ENCODE results near the gene ATP6AP1.

ATP6AP1 gene

GRCh38 chrX:154430916-154431315 lies 2.4 kb downstream of the ATP6AP1 start:
- no peak for DNase-seq

DNA sequence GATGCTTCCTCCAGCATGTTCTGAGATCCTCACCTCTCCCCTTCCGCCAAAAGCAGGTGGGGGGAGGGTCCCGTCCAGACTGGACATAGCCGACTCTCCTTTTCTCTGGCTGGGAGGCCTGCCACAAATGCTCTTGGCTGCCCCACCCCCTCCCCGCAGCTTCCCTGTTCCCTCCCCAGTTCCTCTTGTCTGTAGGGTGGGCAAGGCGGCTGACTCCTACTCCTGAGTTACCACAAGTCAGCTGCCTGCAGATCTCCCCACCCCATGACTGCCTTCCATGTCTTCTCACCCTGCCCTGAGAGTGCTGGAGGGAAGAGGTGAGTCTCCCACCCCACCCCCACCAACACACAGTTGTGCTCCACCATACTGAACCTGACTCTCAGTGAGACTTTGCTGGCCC lies 2.9 kb downstream of the ATP6AP1 start:
- no peak for DNase-seq

- DNase-seq: no peak
Observed at GRCh38 chrX:154432210-154432609, 3.7 kb downstream of the ATP6AP1 start.

GRCh38 chrX:154433605-154434004 lies 5.1 kb downstream of the ATP6AP1 start:
- no peak for DNase-seq

- no peak for DNase-seq
Observed at GRCh38 chrX:154434394-154435168, 6.1 kb downstream of the ATP6AP1 start.

- DNase-seq: no peak
Observed at GRCh38 chrX:154435171-154435733, 6.8 kb downstream of the ATP6AP1 start.

GRCh38 chrX:154436374-154436982 lies 8.0 kb downstream of the ATP6AP1 start:
- DNase-seq: peak in 1 of 2 donors; percentile 29

- peak; percentile 36 to 44 for DNase-seq
Observed at GRCh38 chrX:154436983-154437752, 8.7 kb downstream of the ATP6AP1 start, which contains the start of gene GDI1. TSS of gene GDI1 (plus strand) at chrX:154437154. CDS start at chrX:154437255, 101 bp downstream.

DNA sequence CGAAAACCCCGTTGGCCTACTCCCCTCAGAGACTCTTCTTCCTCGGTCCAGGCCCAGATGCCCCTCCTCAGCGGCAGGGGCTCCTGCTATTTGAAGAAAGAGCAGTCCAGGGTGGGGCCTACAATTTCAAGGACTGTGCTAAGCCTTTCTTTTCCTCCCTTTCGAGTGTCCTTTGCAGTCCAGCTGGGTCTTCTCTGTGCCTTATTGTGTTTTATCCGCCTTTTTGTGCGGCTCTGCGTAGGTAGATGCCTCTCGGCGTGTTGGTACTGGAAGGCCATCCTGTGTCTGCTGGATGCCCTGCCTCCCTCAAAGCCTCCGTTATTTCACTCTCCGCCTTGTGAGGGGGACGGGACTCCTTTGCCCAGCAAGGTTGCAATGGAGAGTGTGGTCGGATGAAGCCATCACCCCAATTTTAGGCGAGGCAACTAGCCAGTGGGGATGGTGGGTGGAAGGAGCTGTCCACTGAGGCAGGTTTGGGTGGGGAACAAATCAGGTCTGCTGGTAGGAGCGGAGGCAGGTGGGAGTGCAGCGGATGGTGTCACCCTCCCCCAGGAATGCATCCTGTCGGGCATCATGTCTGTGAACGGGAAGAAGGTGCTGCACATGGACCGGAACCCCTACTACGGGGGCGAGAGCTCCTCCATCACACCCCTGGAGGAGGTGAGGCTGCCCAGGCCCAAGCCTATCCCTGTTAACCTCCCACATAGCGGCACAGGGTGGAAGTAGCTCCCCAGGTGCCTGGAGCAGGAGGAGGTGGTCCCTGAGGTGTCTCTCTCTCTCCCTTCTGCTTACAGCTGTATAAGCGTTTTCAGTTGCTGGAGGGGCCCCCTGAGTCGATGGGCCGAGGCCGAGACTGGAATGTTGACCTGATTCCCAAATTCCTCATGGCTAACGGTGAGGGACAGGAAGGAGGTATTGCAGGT lies 9.8 kb downstream of the ATP6AP1 start:
- DNase-seq: no peak

- DNase-seq: no peak
Observed at GRCh38 chrX:154439841-154440240, 11.4 kb downstream of the ATP6AP1 start.

- DNase-seq: no peak
Observed at GRCh38 chrX:154440623-154441357, 12.3 kb downstream of the ATP6AP1 start.

DNA sequence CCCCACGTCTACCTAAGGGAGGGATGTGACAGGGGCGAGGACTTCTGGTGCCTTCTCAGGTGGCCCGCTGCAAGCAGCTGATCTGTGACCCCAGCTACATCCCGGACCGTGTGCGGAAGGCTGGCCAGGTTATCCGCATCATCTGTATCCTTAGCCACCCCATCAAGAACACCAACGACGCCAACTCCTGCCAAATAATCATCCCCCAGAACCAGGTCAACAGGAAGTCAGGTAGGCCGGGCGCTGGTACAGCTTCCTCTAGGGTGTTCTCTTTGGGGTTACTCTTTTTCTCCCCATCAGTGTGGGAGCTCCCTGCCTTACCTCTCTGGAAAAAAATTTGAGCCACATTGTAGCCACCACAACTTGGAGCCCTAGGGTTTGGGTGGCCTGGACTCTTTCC lies 13.1 kb downstream of the ATP6AP1 start:
- no peak for DNase-seq

GRCh38 chrX:154441984-154442707 lies 13.7 kb downstream of the ATP6AP1 start:
- DNase-seq: no peak

DNA sequence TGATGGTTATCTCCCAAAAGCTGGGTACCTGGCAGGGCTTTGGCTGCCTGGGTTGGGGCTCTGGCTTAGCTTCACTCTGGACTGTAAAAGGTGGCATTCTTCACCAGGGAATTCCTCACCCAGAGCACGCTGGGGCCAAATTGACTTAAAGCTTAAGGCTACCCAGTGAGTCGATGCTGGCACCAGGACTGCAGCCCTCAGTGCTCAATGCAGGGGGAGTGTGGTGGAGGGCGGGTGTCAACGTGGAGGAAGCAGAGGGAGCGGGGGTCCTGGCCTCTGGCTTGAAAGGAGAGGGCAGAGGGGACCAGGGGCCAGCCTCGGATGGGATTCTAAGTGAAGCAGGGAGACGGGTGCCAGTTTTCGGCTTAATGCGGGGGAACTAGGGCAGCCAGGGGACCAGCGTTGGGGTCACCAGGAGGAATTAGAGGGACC lies 15.0 kb downstream of the ATP6AP1 start:
- no peak for DNase-seq

GRCh38 chrX:154443992-154444754 lies 15.7 kb downstream of the ATP6AP1 start, which contains the start of gene FAM50A:
TSS of gene FAM50A (plus strand) at chrX:154444141. CDS start at chrX:154444236, 95 bp downstream.
- DNase-seq: peak; percentile 60 to 62

DNA sequence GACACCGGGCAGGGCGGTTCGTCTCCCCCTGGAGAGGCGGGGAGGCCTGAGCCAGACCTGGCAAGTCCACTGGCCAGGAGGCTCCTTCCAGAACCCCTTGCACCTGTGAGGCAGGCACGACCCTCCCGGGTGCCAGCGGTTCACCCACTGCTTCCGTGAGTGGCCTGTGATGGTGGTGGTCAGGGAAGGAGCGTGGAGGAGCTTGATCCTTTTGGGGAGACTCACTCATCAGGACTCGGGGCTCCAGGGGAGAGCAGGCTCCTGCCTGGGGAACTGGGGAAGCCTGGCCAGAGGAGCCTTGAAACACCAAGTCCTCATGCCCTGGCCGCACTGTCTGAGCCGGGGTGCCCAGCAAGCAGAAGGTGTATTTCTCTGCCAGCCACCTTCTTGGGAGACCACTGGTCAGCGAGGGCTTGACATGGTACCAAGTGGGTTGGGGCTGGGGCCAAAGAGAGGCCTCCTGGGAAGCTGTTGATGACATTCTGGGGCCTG lies 16.3 kb downstream of the ATP6AP1 start:
- DNase-seq: no peak

DNA sequence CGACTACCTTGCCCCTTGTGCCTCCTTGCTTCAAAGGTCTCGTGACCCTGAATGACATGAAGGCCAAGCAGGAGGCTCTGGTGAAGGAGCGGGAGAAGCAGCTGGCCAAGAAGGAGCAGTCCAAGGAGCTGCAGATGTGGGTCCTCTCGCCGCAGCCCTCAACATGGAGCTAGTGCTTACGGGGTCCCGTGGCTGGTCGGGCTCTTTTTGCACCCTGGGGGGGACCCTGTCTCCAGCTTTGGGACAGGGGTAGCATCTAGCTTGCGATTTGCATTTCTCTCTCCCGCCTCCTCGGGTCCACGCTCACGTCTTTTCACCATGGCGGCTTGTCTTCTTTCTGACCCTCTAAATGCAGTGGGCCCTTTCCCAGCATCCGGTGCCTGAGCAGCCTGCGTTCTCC lies 17.3 kb downstream of the ATP6AP1 start:
- DNase-seq: no peak

- no peak for DNase-seq
Observed at GRCh38 chrX:154446430-154446829, 18.0 kb downstream of the ATP6AP1 start.

DNA sequence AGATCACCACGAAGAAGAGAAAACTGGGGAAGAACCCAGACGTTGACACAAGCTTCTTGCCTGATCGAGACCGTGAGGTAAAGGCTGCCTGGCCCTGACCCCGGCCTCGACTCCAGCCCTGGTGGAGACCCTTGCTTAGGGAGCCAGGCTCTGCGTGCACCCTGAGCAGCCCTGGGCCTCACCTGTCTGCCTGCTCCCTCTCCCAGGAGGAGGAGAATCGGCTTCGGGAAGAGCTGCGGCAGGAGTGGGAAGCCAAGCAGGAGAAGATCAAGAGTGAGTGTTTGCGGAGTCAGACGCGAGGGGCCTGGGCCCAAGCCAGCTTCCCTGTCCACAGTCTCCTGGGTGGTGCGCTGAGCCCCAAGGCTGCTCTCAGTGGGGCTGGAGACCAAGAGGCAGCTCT lies 20.0 kb downstream of the ATP6AP1 start:
- no peak for DNase-seq

- no peak for DNase-seq
Observed at GRCh38 chrX:154449618-154450017, 21.1 kb downstream of the ATP6AP1 start.

Measured in stimulated activated CD4-positive, alpha-beta T cell treated with anti-CD3 and anti-CD28 coated beads, Interleukin-2, amount 100 ng/mL, for 48 hours (primary cell).